ENCODE data around the gene ACIN1.
"Not testable (repeated sequence)": the region's sequence is repeated elsewhere in the genome, so short reads cannot be mapped to it uniquely, and the experiment has no call there.

ACIN1 gene

GRCh38 chr14:23124337-23124954 is 29.5 kb upstream of the ACIN1 start:
- no peak for DNase-seq

- DNase-seq, result no peak
Observed at GRCh38 chr14:23123419-23123818, 28.5 kb upstream of the ACIN1 start.

GRCh38 chr14:23122086-23122485 is 27.1 kb upstream of the ACIN1 start:
- DNase-seq, result no peak

GRCh38 chr14:23121361-23121771 is 26.4 kb upstream of the ACIN1 start:
- no peak for DNase-seq

- peak; percentile 51 to 61 (median 58) for DNase-seq
Observed at GRCh38 chr14:23120541-23121251, 25.8 kb upstream of the ACIN1 start.

DNA sequence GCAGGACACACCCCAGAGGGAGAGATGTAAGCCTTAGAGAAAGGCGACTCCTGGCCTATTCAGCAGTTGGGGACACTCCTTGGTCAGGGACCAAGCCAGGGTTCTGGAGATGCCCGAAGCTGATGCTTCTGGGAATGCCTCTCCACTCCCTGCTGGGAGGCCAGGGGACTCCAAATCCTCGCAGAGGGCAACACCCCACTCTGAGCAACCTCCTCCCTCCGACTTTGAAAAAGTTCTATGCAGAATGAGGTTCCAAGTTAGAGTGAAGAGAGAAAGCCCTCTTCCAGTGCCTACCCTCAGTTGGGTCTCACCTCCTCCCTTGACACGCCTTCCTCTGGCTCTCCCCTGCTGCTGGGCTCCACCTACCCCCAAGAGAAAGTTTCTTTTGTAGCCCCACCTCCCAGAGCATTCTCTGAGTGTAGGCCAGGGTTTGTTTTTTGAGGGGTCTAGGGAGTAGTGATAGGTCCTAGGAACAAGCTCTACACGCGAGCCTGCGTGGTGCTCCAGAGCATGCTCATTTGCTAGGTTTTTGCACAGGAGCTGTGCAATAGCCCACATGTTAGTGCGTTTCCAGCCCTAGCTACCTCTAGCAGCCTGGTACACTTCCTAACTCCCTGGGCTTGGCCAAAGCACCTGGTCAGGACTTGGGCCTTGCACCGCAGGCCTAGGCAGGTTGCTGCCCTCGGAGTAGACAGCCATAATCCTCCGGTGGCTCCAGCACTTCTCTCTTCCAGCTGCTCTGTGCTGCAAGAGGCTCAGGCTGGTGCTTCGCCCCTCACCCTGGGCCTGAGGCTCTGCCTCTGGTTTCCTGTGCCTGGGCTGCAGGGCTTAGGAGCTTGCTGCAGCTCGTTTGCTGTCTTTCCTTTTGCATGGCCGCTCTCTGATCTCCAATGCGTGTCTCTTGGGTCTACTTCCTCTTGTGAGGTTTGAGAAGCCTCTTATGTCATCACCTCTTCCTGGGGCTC is 24.7 kb upstream of the ACIN1 start:
- no peak for DNase-seq

DNA sequence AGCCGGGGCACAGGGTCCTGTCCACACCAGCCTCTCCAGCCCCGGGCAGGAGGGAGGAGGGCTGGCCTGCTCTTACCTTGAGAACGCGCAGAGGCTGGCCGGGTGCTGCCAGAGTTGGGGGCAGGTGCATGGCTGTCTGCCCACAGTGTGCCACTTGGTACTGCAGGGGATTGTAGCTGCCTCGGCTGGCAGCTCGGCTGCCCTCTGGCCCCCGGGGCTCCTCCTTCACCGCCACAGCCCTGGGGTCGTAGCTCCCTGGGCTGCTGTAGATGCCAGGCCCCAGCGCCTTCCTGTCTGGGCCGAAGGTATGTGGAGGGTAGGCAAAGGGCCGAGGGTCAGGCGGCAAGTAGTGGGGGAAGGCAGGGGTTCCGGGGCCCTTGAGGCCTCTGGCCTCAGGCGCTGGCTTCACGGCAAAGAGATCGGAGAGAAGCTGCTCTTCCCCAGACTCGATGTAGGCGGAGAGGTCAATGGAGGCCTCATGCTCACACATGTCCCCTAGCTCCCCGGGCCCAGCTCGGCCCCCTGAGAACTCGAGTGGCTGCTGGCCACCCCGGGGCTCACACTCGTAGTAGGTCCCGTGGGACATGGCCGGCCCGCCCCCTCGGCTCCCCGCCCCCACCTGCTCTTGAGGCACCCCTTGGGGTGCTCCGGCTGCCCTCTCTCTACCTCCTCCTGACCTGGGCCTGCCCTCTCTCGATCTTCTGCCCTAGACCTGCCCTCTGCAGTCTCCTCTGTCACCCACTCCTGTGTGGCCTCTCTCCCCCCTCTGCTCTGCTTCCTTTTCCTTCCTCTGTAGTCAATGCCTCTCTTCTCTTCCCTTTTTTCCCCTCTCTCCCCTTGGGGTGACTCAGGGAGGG is 23.8 kb upstream of the ACIN1 start, which contains the start of gene CEBPE:
TSS of gene CEBPE (minus strand) at position 750 of the 857 bp plus-strand sequence. CDS start at position 586, 164 bp downstream.
- no peak for DNase-seq

DNA sequence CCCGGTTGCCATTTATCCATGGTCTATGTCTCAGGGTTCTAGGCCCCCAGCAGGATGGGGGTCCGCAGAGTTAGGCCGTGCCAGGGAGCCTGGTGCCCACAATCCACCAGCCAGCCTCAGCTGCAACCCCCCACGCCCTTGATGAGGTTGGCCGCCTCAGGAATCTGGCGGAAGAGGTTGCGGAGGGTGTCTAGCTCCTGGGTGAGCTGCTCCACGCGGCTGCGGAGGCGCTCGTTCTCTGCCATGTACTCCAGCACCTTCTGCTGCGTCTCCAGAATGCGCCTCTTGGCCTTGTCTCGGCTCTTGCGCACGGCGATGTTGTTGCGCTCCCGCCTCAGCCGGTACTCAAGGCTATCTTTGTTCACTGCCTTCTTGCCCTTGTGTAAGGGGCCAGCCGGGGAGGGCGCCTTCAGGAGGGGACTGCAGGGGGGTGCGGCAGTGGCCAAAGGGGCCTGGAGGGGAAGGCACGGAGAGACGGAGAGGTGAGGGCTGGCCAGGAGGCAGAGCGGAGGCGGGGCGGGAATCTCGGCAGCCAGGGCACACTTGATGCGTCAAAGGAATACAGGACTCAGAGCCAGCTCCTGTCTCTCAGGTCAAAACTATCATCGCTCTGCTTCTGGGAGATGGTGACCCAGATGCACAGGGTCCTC is 22.6 kb upstream of the ACIN1 start:
- no peak for DNase-seq

- no peak for DNase-seq
Observed at GRCh38 chr14:23115918-23116317, 21.0 kb upstream of the ACIN1 start.

- DNase-seq, result no peak
Observed at GRCh38 chr14:23115039-23115731, 20.2 kb upstream of the ACIN1 start.

- DNase-seq, result no peak
Observed at GRCh38 chr14:23114669-23115038, 19.7 kb upstream of the ACIN1 start.

- no peak for DNase-seq
Observed at GRCh38 chr14:23114120-23114458, 19.2 kb upstream of the ACIN1 start.

- DNase-seq, result no peak
Observed at GRCh38 chr14:23113431-23114119, 18.6 kb upstream of the ACIN1 start.

DNA sequence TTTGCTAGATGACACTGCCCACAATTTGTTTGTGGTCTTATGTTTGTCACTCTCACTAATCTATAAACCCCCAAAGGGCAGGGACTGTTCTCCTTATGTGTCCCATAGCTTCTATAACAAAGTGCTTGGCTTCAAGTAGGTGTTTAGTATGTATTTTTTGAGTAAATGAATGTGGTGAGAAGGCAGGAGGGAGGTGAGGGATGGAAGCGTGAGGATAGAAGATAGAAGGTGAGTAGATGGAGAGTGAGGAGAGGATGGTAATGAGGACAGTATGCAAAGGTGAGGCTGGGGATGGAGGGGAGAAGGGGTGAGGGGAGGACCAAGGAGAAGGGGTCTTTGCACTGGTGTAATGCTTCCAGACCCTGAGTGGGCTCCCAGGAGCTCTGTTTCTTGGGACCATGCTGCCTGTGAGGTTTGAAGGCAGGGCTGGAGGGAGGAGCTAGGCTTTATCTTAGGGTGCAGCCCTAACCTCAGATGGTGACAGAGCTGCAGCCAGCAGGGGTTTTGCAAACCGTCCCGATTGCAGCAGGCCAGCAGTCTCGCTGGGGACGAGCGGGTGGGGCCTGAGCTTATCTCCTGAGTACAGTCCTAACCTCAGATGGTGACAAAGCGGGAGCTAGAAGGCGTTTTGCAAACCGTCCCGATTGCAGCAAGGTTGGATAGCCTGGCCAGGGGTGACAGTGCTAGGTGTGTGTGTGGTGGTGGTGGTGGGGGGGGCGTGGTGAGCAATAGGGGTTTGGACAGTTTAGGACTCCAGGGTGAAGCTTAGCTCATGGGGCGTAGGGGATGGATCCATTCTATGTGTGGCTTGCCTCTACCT is 17.6 kb upstream of the ACIN1 start:
- no peak for DNase-seq

DNA sequence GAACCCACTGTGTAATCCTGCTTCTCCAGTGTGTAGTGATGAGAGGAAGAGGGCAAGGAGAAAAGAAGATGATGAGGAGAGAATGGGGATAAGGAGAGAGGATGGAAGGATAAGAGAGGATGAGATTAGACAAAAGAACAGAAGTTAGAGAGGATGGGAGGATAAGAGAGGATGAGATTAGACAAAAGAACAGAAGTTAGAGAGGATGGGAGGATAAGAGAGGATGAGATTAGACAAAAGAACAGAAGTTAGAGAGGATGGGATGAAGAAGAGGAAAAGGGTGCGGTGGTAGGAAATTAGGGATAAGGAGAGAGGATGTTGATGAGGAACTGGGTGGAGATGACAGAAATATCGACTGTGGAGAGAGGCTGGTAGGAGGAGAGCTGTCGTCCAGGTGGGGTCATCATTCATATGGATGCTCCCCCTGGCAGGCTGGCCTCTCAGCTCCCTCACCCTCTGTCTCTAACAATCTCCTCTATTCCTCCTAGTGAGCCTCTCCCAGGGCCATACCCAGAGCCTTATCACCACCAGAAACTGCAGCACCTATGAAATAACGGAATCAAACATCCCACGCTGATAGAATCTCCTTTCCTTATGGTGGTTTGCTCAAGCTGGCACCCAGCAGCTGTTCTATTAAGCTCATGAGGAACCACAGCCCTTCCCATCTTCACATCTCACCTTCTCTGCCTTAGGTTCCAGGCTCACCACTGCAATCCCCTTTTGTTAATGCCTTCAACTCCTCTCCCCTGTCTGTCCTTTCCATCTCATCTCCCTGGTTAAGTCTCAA is 15.8 kb upstream of the ACIN1 start:
- no peak for DNase-seq

- no peak for DNase-seq
Observed at GRCh38 chr14:23109769-23110168, 14.8 kb upstream of the ACIN1 start.

- DNase-seq, result not testable (repeated sequence)
Observed at GRCh38 chr14:23108169-23108568, 13.2 kb upstream of the ACIN1 start.

- not testable (repeated sequence) for DNase-seq
Observed at GRCh38 chr14:23107620-23108019, 12.7 kb upstream of the ACIN1 start.

GRCh38 chr14:23106747-23107045 is 11.8 kb upstream of the ACIN1 start:
- no peak for DNase-seq
